Right ventricle myocardium superior (tissue), 1 donor: ENCODE measurements around the gene SNPH. TPM values are rescaled to one million over a fixed set of nuclear protein-coding genes. Genes with fewer than 3 reads are reported as not detected.

ENCODE experiments used
- ATAC-seq: fragments of 200-7000 bp; cut with Tn5 transposase; one replicate; pipeline ENCODE4 v1.9.1; 2020; ENCODE audit warnings: mild to moderate bottlenecking; ENCODE audit not compliant: poor library complexity
- DNase-seq: peaks from one replicate; pipeline ENCODE4 v3.0.0-alpha.2; 2020
- intact Hi-C: fragments of 100-400 bp; cut with DNase I; formaldehyde crosslinking; loops from one replicate; pipeline ENCODE4 v1.11.2; 2022
- total RNA-seq: library from RNA; stranded (reverse); fragmentation: NEBNext Ultra II Directional; extraction: Animal tissue kit (Norgen Biotek cat#: 25700); gene quantifications from one replicate; pipeline ENCODE4 v1.2.1, GENCODE V29; 2021
- donor health status: DM: no; HTN: yes; CAD: no; lungs with severe emphysema.

SNPH gene
- total RNA-seq, 1 donor from 2014 or later, result 8.9 TPM

DNA sequence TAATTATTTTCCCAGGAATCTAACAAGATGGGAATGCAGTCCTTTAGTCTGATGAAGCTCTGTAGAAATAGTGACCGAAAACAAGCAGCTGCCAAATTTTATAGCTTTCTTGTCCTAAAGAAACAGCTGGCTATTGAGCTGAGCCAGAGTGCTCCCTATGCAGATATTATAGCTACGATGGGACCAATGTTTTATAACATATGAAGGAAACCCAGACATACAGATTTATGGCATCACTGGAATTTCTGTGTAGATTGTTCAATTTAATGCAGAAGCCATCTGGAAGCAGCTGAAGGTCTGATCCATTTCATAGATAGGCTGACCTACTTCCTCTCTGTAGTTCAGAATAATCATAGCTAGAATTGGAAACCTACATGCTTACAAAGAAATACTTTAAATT, 11.8 kb upstream of the SNPH start:
- intact Hi-C loops, result no loop called here
- DNase-seq (no peak), ATAC-seq (no peak)

DNA sequence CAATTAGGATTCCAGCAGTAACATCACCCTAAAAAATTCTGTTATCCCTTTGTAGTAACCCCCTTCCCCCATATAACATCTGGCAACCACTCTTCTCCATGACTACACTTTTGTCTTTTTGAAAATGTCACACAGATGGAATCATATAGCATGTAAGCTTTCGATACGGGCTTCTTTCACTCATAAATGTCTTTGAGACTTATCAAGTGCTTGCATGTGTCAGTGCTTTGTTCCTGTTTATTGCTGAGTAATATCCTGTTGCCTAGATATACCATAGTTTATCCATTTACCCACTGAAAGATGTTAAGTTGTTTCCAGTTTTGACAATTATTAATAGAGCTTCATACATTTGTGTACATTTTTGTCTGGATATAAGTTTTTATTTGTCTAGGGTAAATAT, 10.4 kb upstream of the SNPH start:
- ATAC-seq (no peak), DNase-seq (no peak)
- intact Hi-C loops, result no loop called here

- DNase-seq (no peak), ATAC-seq (no peak)
- intact Hi-C loops, result no loop called here
These were observed 2.2 kb upstream of the SNPH start for GRCh38 chr20:1263853-1264252.

- intact Hi-C loops, result no loop called here
- DNase-seq, result no peak
- no peak for ATAC-seq
These were observed 1.4 kb upstream of the SNPH start for GRCh38 chr20:1264727-1265126.

DNA sequence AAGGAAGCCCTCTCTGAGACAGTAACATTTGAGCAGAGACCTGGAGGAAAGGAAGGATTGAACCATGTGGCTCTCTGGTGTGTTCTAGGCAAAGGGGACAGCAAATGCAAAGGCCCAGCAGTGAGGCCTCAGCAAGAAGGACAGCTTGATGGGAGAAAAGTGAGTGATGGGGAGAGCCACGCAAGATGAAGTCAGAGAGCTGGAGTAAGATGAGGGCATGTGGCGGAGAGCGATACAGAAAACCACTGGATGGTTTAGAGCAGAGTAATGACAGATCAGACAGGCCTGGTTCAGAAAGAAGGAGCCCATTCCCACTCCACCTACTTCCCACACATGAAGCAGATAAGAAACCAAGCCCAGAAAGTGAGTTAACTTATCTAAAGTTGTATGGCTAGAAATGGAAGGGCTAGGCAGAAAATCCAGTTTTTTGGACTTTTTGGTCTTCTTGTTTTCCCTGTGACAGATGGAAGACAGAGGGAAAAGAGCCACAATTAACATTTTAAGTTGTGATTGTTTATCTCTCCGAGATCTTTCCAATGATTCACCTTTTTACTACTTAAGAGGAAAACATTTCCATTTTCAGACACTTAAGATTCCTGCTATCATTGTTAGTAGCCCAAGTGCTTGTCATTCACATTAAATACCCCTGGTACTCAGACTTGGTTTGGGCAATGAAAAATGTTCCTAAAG, 723 bp upstream of the SNPH start:
- ATAC-seq (no peak), DNase-seq (no peak)
- intact Hi-C loops, result no loop called here

DNA sequence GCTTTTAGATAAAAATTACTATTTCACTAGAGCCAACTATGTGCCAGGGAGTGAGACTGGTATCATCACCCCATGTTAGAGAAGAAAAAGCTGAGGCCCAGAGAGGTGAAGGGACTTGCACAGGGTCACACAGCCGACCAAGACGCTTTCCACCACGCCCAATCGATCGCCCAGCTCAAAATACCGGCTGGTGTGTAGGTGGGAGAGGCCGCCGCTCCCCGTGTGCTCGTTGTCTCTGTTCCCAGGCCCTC, 253 bp upstream of the SNPH start:
- DNase-seq (no peak), ATAC-seq (no peak)
- intact Hi-C loops, result no loop called here

DNA sequence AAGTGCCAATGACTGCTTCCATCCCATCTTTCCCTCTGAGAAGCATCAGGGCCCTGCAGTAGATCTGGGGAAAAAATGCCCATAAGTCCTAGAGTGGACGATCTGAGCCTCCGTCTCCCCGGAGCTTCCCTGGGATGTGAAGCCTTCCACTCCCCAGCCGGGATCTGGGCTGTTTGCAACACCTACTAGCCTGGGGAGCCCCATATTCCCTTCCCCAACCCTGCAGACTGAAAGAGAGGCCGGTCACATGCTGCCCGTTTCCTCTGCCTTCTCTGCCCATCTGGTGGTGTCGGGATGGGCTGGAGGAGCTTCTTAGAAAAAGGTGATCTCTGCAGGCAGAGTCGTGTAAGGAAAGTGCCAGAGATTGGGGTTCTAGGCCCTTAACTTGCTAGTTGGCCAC, 1.1 kb downstream of the SNPH start:
- intact Hi-C loops, result no loop called here
- DNase-seq, result no peak
- ATAC-seq, result no peak

- DNase-seq (no peak), ATAC-seq (no peak)
- intact Hi-C loops, result no loop called here
These were observed 1.8 kb downstream of the SNPH start for GRCh38 chr20:1267809-1268374.

DNA sequence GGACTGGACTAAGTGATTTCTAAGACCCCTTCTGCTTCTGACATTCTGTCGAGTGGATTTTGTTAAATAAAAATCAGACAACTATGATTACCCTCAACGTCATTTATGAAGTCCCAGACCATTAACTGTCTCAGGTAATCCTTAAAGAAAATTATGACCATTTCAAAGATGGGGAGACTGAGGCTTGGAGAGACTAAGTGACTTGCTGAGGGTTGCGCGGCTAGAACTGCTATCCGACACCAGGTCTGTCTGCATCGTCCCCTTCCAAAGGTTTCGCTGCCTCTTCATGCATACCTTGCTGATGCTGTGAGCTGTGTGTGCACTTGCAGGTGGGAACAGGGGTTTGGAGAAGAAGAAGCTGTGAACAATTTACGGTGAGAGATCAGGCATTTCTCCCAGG, 3.1 kb downstream of the SNPH start:
- DNase-seq, result no peak
- intact Hi-C loops, result no loop called here
- ATAC-seq, result no peak

DNA sequence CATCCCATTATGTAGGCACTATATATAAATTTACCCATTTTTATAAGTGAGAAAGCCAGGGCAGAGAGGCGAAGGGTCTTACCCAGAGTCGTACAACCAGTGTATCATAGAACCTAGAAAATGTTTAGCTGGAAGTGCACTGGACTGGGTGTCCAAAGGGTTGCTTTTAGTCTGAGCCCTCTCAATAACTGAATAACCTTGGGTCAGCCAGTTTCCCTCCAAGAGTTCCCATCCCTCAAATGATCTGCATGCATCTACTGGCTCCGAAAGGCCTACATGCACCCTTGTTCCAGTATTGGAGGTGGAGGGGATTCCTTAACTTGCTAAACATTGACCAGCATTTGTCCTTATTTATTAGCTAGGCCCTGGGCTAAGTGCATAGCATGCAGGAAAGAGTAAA, 3.8 kb downstream of the SNPH start:
- DNase-seq (no peak), ATAC-seq (no peak)
- intact Hi-C loops, result no loop called here

DNA sequence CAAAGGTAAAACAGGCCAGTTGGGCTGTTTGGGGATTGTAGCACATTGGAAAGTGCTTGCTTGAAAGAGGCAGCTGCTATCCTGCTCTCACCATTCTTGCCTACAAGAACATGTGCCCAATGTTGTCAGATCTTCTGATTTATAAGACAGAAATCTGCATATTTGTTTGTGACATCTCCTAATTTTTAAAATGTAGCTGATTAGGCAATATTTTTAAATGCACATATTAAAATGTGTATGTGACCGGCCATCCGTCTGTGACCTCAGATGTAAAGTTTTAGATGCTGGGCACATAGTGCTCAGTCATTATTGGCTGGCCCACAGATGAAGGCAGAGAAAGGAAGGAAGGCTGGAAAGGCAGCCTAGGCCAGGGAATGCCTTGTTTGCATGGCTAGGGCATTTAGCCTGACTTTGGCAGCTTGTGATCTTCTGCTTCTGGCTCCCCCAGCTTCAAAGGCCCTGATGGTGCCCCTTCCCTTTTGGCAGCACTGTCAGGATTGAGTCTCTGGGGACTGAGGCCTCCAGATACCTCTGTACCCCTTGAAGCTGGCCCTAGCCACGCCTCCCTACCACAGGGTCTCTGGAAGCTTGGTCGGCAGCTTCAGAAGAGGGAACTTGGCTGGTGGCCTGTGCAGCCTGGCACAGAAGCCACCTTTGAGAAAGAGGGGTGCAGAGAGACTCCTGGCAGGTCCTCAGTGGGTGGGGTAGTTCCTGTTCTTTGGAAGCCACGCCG, 6.4 kb downstream of the SNPH start:
- no peak for ATAC-seq
- intact Hi-C loops, result no loop called here

DNA sequence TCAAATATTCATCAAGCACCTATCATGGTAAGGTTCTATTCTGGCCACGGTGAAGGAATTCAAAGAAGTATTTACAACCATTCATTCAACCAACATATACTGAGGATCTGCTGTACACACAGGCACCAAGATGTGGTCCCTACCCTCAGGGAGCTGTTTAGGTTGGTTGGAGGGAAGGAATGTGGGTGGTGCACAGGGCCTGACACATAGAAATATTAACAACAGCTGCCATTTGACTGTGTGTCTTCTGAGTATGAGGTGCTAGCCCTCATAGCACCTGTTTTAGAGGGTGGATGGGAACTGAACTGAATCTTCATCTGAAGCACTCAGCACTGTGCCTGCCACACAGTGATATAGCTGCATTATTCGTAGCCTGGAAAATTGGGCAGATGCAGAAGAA, 7.3 kb downstream of the SNPH start:
- intact Hi-C loops, result no loop called here
- no peak for ATAC-seq
- no peak for DNase-seq

More for the DNA sequence above, 6.4 kb downstream of the SNPH start:
- no peak for DNase-seq

- intact Hi-C loops, result no loop called here
- DNase-seq, result no peak
- ATAC-seq, result no peak
These were observed 8.6 kb downstream of the SNPH start for GRCh38 chr20:1274485-1275311.

DNA sequence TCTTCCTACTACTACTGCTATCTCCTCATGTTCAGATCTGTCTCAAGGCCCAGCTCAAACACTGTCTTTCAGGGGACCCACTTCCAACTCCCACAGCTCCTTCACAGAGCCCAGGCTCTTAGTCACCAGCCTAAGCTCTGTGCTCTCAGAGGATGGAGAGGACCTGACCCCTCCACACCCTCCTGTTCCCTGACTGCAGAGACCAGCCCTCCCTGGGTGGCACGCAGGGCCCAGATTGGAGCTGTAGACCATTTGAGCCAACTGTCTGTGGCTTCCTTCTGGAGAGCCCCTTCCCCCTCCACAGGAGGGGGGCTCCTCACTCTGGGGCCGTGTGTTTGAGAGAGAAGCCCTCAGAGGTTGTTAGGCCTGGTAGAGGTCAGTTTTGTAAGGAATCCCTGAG, 9.8 kb downstream of the SNPH start:
- no peak for ATAC-seq

DNA sequence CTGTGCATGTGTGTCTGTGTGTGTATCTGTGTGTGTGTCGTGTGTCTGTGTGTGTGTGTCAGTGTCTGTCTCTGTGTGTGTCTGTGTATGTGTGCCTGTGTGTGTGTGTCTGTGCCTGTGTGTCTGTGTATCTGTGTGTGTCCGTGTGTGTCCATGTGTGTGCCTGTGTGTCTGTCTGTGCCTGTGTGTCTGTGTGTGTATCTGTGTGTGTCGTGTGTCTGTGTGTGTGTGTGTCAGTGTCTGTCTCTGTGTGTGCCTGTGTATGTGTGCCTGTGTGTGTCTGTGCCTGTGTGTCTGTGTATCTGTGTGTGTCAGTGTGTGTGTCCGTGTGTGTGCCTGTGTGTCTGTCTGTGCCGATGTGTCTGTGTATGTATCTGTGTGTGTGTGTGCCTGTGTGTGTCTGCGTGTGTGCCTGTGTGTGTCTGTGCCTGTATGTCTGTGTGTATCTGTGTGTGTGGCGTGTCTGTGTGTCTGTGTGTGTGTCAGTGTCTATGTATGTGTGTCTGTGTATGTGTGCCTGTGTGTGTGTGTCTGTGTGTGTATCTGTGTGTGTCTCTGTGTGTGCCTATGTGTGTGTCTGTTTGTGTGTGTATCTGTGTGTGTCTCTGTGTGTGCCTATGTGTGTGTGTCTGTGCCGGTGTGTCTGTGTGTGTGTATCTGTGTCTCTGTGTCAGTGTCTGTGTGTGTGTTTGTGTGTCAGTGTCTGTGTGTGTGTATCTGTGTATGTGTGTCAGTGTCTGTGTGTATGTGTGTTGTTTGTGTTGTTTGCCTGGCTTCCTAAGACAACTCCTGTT, 11.6 kb downstream of the SNPH start:
- DNase-seq, result no peak
- no peak for ATAC-seq
- intact Hi-C loops, result no loop called here

More for the DNA sequence above, 9.8 kb downstream of the SNPH start:
- DNase-seq, result no peak
- intact Hi-C loops, result no loop called here

GRCh38 chr20:1278993-1279392, 12.9 kb downstream of the SNPH start:
- no peak for ATAC-seq
- no peak for DNase-seq
- intact Hi-C loops, result no loop called here

DNA sequence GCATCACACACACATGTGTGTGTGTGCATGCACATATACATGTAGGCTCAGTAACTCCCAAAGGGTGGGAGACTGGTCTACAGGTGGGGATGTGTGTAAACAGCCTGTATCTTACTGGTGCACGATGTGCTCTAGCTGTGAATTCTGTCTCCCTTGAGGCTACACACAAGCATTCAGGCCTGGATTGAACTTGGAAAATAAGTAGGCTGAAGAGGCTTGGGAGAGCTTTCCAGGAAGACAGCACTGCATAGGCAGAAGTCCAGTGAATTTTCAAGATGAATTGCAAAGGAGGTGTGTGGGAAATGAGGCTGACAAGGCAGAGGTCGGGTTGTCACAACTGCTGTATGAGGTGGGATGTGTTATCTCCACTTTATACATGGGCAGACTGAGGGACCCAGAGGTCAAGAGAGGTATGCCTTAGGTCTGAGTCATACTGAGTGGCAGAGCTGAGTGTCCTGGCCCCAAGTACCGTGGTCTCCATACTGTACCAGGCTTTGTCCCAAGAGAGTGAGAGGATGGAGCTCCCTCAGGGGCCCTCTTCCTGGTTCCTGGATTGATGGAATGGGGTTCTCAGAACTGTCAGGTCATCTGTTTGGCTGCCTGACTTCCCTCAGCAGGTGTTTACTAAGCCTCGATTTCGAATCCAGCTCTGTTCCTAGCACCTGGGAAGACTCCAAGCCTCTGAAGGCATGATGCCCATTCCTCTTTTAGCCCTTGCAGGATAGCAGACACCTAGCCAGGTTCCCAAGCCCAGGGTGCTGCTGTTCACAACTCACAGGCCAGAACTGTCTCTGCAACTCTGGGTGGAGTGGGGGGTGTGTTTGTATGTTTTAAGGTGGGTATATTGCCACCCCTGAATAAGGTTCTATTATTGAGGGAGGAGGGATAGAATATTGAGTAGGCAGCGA, 14.4 kb downstream of the SNPH start:
- intact Hi-C loops, result no loop called here
- DNase-seq (no peak), ATAC-seq (peak; percentile 49)
